ENCODE results near the gene TSPAN14.
A peak's percentile ranks its signal among the peaks of the same experiment; 100 is the strongest.
"Not testable (repeated sequence)": the region's sequence is repeated elsewhere in the genome, so short reads cannot be mapped to it uniquely, and the experiment has no call there.

TSPAN14 gene

DNA sequence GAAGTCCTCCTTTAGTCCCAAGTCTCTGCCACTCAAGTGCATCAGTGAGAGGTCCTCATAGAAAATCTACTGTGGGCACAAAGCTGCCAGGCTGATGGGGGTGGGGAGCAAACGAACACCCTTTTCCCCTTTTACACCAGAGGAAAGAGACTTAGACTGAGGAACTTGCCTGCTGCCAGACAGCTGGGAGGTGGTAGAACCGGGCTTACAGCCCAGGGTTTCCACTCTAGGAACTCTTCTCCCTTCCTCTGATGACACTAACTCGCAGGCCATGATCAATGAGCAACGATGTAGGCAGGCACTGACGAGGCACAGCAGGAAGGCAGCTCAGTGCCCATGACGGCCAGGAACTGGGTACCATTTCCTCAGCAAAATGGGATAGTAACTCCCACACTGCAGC, 72.6 kb downstream of the TSPAN14 start:
- in situ Hi-C loops (cut with HindIII; ENCODE audit: low pct_unique_long_range_greater_than_20kb, low sequenced_read_pairs) = no loop called here
- no peak for TF ChIP-seq JUND (IDR thresholded peaks at IDR 0.05; ENCODE audit: low read depth)

GRCh38 chr10:80528185-80528700, 74.1 kb downstream of the TSPAN14 start:
- no peak for DNase-seq (ENCODE audit: low read depth in 1 of 2, low spot score in 1 of 2)
- in situ Hi-C loops (cut with HindIII; ENCODE audit: low pct_unique_long_range_greater_than_20kb, low sequenced_read_pairs) = no loop called here
- TF ChIP-seq JUND (IDR thresholded peaks at IDR 0.05; ENCODE audit: low read depth) = no peak

More for the DNA sequence above, 72.6 kb downstream of the TSPAN14 start:
- no peak for DNase-seq (ENCODE audit: low read depth in 1 of 2, low spot score in 1 of 2)

- in situ Hi-C loops (cut with HindIII; ENCODE audit: low pct_unique_long_range_greater_than_20kb, low sequenced_read_pairs) = no loop called here
- no peak for TF ChIP-seq JUND (IDR thresholded peaks at IDR 0.05; ENCODE audit: low read depth)
Observed at GRCh38 chr10:80528901-80529300, 74.8 kb downstream of the TSPAN14 start.

DNA sequence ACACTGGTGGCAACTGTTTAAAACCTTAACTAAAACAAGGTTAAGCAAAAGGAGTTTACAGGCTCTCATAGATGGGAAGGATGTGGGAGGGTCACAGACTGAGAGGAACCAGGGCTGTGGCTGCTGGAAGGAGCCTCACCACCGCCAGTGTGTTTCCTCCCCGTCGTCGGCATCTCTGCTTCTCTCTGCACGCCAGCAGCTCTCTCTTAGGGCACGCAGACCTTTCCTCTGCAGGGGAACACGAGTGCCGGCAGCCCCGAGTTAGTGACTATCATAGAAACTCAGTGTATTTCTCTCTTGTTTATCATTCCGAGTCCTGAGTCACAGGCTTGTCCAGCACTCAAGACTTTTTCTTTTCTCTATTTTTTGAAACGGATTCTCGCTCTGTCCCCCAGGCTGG, 75.5 kb downstream of the TSPAN14 start:
- no peak for TF ChIP-seq JUND (IDR thresholded peaks at IDR 0.05; ENCODE audit: low read depth)
- DNase-seq (ENCODE audit: low read depth in 1 of 2, low spot score in 1 of 2) = no peak
- in situ Hi-C loops (cut with HindIII; ENCODE audit: low pct_unique_long_range_greater_than_20kb, low sequenced_read_pairs) = no loop called here

More at GRCh38 chr10:80528901-80529300, 74.8 kb downstream of the TSPAN14 start:
- no peak for DNase-seq (ENCODE audit: low read depth in 1 of 2, low spot score in 1 of 2)

DNA sequence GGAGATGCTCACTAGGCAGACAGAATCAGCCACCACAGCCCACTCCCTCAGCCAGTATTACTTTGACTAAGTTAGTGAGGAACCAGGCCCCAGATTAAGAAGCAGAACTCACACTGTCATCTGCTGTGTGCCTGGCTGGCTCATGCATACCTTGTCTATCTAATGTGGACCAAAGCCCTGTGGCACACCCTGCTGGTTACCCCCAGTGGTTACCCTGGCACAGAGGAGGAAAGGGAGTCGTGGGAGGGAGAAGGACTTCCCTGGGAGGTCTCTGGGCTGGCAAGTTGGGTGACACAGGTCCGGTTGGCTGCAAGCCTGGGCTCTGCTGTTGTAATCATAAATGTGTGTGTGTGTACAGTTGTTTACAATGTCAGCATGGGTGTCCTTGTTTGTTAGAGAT, 76.1 kb downstream of the TSPAN14 start:
- peak; percentile 70 for DNase-seq (ENCODE audit: low read depth in 1 of 2, low spot score in 1 of 2)
- no peak for TF ChIP-seq JUND (IDR thresholded peaks at IDR 0.05; ENCODE audit: low read depth)
- in situ Hi-C loops (cut with HindIII; ENCODE audit: low pct_unique_long_range_greater_than_20kb, low sequenced_read_pairs) = no loop called here

GRCh38 chr10:80530816-80531215, 76.7 kb downstream of the TSPAN14 start:
- TF ChIP-seq JUND (IDR thresholded peaks at IDR 0.05; ENCODE audit: low read depth) = no peak
- DNase-seq (ENCODE audit: low read depth in 1 of 2, low spot score in 1 of 2) = no peak
- in situ Hi-C loops (cut with HindIII; ENCODE audit: low pct_unique_long_range_greater_than_20kb, low sequenced_read_pairs) = no loop called here

DNA sequence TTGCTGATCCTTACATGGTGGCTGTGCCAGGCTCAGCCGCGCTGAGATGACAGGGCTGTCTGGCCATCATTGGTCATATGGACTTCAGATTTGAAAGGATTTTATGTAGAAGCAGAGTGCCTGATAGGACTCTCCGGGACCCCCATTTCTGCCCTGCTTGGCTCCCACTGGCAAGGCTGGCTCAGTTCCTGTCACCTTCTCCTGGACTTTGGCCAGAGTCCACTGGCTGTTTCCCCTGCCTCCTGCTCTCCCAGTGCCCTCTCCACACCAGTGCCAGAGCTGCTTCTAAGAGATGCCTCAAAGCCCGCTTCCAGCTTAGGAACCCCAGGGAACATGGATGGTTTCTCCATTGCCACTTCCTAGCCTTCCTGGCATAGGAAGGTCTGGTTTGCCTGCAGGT, 78.5 kb downstream of the TSPAN14 start:
- in situ Hi-C loops (cut with HindIII; ENCODE audit: low pct_unique_long_range_greater_than_20kb, low sequenced_read_pairs) = no loop called here

GRCh38 chr10:80534059-80534458, 79.9 kb downstream of the TSPAN14 start:
- in situ Hi-C loops (cut with HindIII; ENCODE audit: low pct_unique_long_range_greater_than_20kb, low sequenced_read_pairs); DNase-seq (ENCODE audit: low read depth in 1 of 2, low spot score in 1 of 2): not testable (repeated sequence)

More for the DNA sequence above, 78.5 kb downstream of the TSPAN14 start:
- no peak for DNase-seq (ENCODE audit: low read depth in 1 of 2, low spot score in 1 of 2)
- no peak for TF ChIP-seq JUND (IDR thresholded peaks at IDR 0.05; ENCODE audit: low read depth)

GRCh38 chr10:80534646-80535045, 80.5 kb downstream of the TSPAN14 start:
- in situ Hi-C loops (cut with HindIII; ENCODE audit: low pct_unique_long_range_greater_than_20kb, low sequenced_read_pairs); DNase-seq (ENCODE audit: low read depth in 1 of 2, low spot score in 1 of 2): not testable (repeated sequence)

DNA sequence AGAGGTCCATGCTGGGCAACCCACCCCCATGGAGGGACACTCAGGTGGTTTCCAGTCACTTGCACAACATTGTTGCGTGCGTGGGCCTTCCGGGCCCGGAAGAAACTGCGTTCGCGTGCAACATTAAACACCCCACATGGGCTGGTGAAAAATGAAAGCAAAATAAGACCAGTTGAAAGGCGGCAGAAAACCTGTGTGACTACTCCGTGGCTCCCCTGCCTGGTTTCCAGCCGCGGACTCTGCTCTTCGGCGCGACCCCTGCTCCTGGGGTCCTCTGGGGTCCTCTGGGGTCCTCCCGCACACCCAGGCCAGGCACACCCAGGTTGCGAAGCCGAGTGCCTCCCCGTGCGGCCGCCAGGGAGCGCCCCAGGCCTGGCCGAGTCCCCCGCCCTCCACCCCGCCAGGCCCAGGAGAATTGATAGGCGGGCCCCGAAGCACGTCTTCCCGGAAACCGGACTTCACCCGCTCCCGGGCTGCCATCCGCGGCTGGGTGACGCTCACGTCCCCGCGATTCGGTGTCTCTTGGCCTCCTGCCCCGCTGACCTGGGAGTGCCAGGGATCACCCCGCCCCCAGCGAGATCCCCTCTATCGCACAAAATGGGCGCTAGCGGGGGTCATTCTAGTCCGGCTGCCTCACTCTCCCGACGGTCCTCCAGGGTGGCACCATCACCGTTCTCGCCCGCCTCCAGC, 81.7 kb downstream of the TSPAN14 start:
- TF ChIP-seq JUND (IDR thresholded peaks at IDR 0.05; ENCODE audit: low read depth) = no peak

DNA sequence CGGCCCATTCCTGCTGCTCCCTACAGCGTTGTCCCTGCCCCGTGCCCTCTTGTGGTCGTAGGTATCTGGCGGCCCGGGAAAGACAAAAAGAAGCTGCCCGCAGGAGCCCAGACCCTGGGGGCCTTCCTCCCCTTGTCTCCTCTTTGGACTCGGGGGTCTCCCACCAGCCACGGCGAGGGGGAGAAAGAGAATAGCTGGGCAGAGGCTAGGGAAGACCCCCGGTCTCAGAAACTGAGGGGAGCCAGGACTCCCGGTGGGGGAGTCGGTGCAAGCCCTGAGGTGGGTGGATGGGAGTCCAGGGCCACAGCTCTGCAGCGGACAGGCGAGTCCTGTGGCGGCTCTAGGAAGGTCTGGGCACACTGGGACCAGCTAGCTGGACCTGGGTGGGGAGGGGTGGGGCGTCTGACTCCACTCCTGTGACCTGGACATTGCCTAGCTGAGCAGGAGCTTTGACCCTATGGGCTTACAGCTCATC, 82.3 kb downstream of the TSPAN14 start:
- no peak for TF ChIP-seq JUND (IDR thresholded peaks at IDR 0.05; ENCODE audit: low read depth)
- in situ Hi-C loops (cut with HindIII; ENCODE audit: low pct_unique_long_range_greater_than_20kb, low sequenced_read_pairs) = no loop called here
- DNase-seq (ENCODE audit: low read depth in 1 of 2, low spot score in 1 of 2) = no peak

More for the DNA sequence above, 81.7 kb downstream of the TSPAN14 start:
- in situ Hi-C loops (cut with HindIII; ENCODE audit: low pct_unique_long_range_greater_than_20kb, low sequenced_read_pairs) = no loop called here
- peak; percentile 67 to 75 for DNase-seq (ENCODE audit: low read depth in 1 of 2, low spot score in 1 of 2)

- in situ Hi-C loops (cut with HindIII; ENCODE audit: low pct_unique_long_range_greater_than_20kb, low sequenced_read_pairs) = no loop called here
Observed at GRCh38 chr10:80537086-80537735, 83.1 kb downstream of the TSPAN14 start.

DNA sequence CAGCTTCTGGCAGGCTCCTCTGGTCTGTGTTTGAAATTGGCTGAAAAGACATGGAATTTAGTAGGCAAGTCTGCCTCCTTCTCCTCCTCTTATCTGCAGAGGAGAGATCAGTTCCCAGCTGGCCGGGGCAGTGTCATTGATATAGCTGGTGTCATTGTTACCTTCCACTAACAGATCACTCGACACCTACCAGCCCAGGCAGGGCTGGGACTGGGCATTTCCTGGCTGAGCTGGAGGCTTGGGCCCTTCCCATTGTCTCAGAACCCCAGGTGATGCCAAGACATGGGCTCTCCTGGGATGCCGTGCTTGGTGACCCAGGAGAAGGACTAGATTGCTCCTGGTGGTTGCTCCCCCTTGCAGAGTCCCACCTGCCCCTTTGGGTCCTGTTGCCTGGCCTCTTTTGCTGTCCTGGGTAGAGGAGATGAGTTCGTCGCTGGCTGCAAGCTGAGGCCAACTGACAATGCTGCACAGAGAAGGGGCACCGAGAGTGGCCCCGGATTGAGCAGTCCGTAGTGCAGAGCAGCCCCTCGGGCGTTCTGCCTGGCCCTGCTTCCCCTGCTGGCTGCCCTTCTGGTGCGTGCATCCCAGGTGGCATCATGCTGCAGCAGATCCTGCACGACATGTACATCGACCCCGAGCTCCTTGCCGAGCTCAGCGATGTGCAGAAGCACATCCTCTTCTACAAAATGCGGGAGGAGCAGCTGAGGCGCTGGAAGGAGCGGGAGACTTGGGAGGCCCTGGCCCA, 83.8 kb downstream of the TSPAN14 start, which contains the start of gene SH2D4B:
Gene SH2D4B, plus strand, starts transcription at position 167 of the 745 bp plus-strand sequence. Its CDS starts 430 bp downstream, at position 597.
- no peak for DNase-seq (ENCODE audit: low read depth in 1 of 2, low spot score in 1 of 2)
- TF ChIP-seq JUND (IDR thresholded peaks at IDR 0.05; ENCODE audit: low read depth) = no peak
- in situ Hi-C loops (cut with HindIII; ENCODE audit: low pct_unique_long_range_greater_than_20kb, low sequenced_read_pairs) = no loop called here

More at GRCh38 chr10:80537086-80537735, 83.1 kb downstream of the TSPAN14 start:
- DNase-seq (ENCODE audit: low read depth in 1 of 2, low spot score in 1 of 2) = no peak
- TF ChIP-seq JUND (IDR thresholded peaks at IDR 0.05; ENCODE audit: low read depth) = no peak

Data from T47D (cell line).